Measurements from ENCODE around the gene PEX19.

Gene PEX19

GRCh38 chr1:160277330-160277729 lies 7.6 kb downstream of the PEX19 start:
- no peak for DNase-seq

- no peak for DNase-seq
Observed at GRCh38 chr1:160271025-160271424, 13.9 kb downstream of the PEX19 start.

- no peak for DNase-seq
Observed at GRCh38 chr1:160267284-160267991, 17.5 kb downstream of the PEX19 start.

- DNase-seq, result no peak
Observed at GRCh38 chr1:160264795-160265307, 20.1 kb downstream of the PEX19 start.

GRCh38 chr1:160261893-160262794 lies 22.8 kb downstream of the PEX19 start, which contains the start of gene DCAF8:
Gene DCAF8 (minus strand): TSS chr1:160262549. CDS start chr1:160244008, 18,541 bp downstream.
- peak; percentile 98 for DNase-seq

GRCh38 chr1:160261556-160261892 lies 23.4 kb downstream of the PEX19 start:
- peak; percentile 58 for DNase-seq

- no peak for DNase-seq
Observed at GRCh38 chr1:160260406-160261382, 24.2 kb downstream of the PEX19 start.

GRCh38 chr1:160258177-160258798 lies 26.6 kb downstream of the PEX19 start:
- no peak for DNase-seq

GRCh38 chr1:160257411-160258015 lies 27.4 kb downstream of the PEX19 start:
- no peak for DNase-seq

- no peak for DNase-seq
Observed at GRCh38 chr1:160256396-160257046, 28.4 kb downstream of the PEX19 start.

GRCh38 chr1:160255781-160256300 lies 29.1 kb downstream of the PEX19 start:
- no peak for DNase-seq

- DNase-seq, result no peak
Observed at GRCh38 chr1:160251687-160252526, 33.0 kb downstream of the PEX19 start.

- no peak for DNase-seq
Observed at GRCh38 chr1:160251011-160251410, 33.9 kb downstream of the PEX19 start.

- no peak for DNase-seq
Observed at GRCh38 chr1:160247053-160247452, 37.9 kb downstream of the PEX19 start.

GRCh38 chr1:160245434-160245833 lies 39.5 kb downstream of the PEX19 start:
- DNase-seq, result no peak

- DNase-seq, result no peak
Observed at GRCh38 chr1:160244209-160244608, 40.7 kb downstream of the PEX19 start.

GRCh38 chr1:160243767-160244166 lies 41.2 kb downstream of the PEX19 start:
- no peak for DNase-seq

- no peak for DNase-seq
Observed at GRCh38 chr1:160239582-160240299, 45.2 kb downstream of the PEX19 start.

- DNase-seq, result no peak
Observed at GRCh38 chr1:160238408-160238807, 46.5 kb downstream of the PEX19 start.

Data from activated CD4-positive, CD25-positive, alpha-beta regulatory T cell treated with anti-CD3 and anti-CD28 coated beads, Interleukin-2, amount 50 U/mL, for 72 hours (primary cell).